Glomerular visceral epithelial cell (primary cell): ENCODE results near the gene CEBPA.
"Not testable (repeated sequence)": the region's sequence is repeated elsewhere in the genome, so short reads cannot be mapped to it uniquely, and the experiment has no call there.

Source experiments
- DNase-seq: peaks from one replicate; pipeline ENCODE4 v3.0.0-alpha.2; 2016; ENCODE audit errors: extremely low spot score

CEBPA gene

GRCh38 chr19:33300009-33300893 is 2.1 kb downstream of the CEBPA start:
- no peak for DNase-seq

GRCh38 chr19:33299051-33299688 is 3.2 kb downstream of the CEBPA start:
- no peak for DNase-seq

- no peak for DNase-seq
These were observed 4.0 kb downstream of the CEBPA start for GRCh38 chr19:33298146-33298911.

- DNase-seq: no peak
These were observed 4.8 kb downstream of the CEBPA start for GRCh38 chr19:33297401-33298145.

- no peak for DNase-seq
These were observed 5.8 kb downstream of the CEBPA start for GRCh38 chr19:33296488-33296971.

GRCh38 chr19:33295621-33296487 is 6.5 kb downstream of the CEBPA start:
- no peak for DNase-seq

GRCh38 chr19:33295046-33295445 is 7.3 kb downstream of the CEBPA start:
- not testable (repeated sequence) for DNase-seq

GRCh38 chr19:33294058-33294798 is 8.1 kb downstream of the CEBPA start:
- DNase-seq: no peak

- DNase-seq: peak; percentile 37
These were observed 8.9 kb downstream of the CEBPA start for GRCh38 chr19:33293255-33294057.

GRCh38 chr19:33292595-33293254 is 9.6 kb downstream of the CEBPA start:
- no peak for DNase-seq

- peak; percentile 36 for DNase-seq
These were observed 10.5 kb downstream of the CEBPA start for GRCh38 chr19:33291623-33292534.

GRCh38 chr19:33290956-33291622 is 11.2 kb downstream of the CEBPA start:
- DNase-seq: peak; percentile 44

- DNase-seq: no peak
These were observed 12.1 kb downstream of the CEBPA start for GRCh38 chr19:33290082-33290815.

GRCh38 chr19:33289261-33289660 is 13.1 kb downstream of the CEBPA start:
- DNase-seq: no peak

GRCh38 chr19:33288666-33289065 is 13.7 kb downstream of the CEBPA start:
- DNase-seq: no peak

GRCh38 chr19:33287927-33288326 is 14.4 kb downstream of the CEBPA start:
- DNase-seq: no peak
